Stimulated activated CD8-positive, alpha-beta memory T cell treated with anti-CD3 and anti-CD28 coated beads, Interleukin-7, amount 100 ng/mL, for 48 hours (primary cell): ENCODE results near the gene TXNRD2.
"Not testable (repeated sequence)": the region's sequence is repeated elsewhere in the genome, so short reads cannot be mapped to it uniquely, and the experiment has no call there.

Experiments used
- DNase-seq, 2 donors: peaks; one replicate each; pipeline ENCODE4 v3.0.0-alpha.2; 2020; ENCODE audit warnings: low read depth in 1 of 2; ENCODE audit errors: extremely low read depth in 1 of 2

The TXNRD2 gene

GRCh38 chr22:19831979-19832378, 109.6 kb downstream of the TXNRD2 start:
- DNase-seq = not testable (repeated sequence)

- DNase-seq = no peak
These were observed 110.6 kb downstream of the TXNRD2 start for GRCh38 chr22:19831016-19831415.

GRCh38 chr22:19828035-19828401, 113.6 kb downstream of the TXNRD2 start:
- DNase-seq = no peak

GRCh38 chr22:19827341-19828034, 114.1 kb downstream of the TXNRD2 start:
- DNase-seq = no peak

GRCh38 chr22:19826619-19826950, 115.0 kb downstream of the TXNRD2 start:
- DNase-seq = no peak

GRCh38 chr22:19825904-19826618, 115.6 kb downstream of the TXNRD2 start:
- DNase-seq = no peak
